Osteocyte (in vitro differentiated cells): ENCODE measurements around the gene NUDC. TPM values are rescaled to one million over a fixed set of nuclear protein-coding genes. Genes with fewer than 3 reads are reported as not detected.
"Not testable (repeated sequence)": the region's sequence is repeated elsewhere in the genome, so short reads cannot be mapped to it uniquely, and the experiment has no call there.

Source experiments
- DNase-seq: peaks from one replicate; pipeline ENCODE4 v3.0.0; 2021; ENCODE audit warnings: mixed read lengths; ENCODE audit not compliant: unreplicated experiment; ENCODE audit errors: extremely low spot score
- H3K27ac Mint-ChIP-seq: one replicate; pipeline ENCODE4 v1.8.0; 2021; ENCODE audit warnings: mild to moderate bottlenecking, mixed read lengths; ENCODE audit not compliant: unreplicated experiment
- H3K27me3 Mint-ChIP-seq: one replicate; pipeline ENCODE4 v1.8.0; 2021; ENCODE audit warnings: mixed read lengths; ENCODE audit not compliant: unreplicated experiment
- H3K36me3 Mint-ChIP-seq: one replicate; pipeline ENCODE4 v1.8.0; 2021; ENCODE audit warnings: mixed read lengths; ENCODE audit not compliant: unreplicated experiment
- H3K4me1 Mint-ChIP-seq: one replicate; pipeline ENCODE4 v1.8.0; 2021; ENCODE audit warnings: mixed read lengths; ENCODE audit not compliant: unreplicated experiment
- H3K4me3 Mint-ChIP-seq: one replicate; pipeline ENCODE4 v1.8.0; 2021; ENCODE audit warnings: mild to moderate bottlenecking, moderate library complexity, mixed read lengths; ENCODE audit not compliant: unreplicated experiment
- H3K9me3 Mint-ChIP-seq: one replicate; pipeline ENCODE4 v1.8.0; 2021; ENCODE audit warnings: mixed read lengths; ENCODE audit not compliant: unreplicated experiment
- long read RNA-seq: library from polyadenylated mRNA; unstranded; transcript quantifications from one replicate; pipeline ENCODE4 v2.0.0, GENCODE V29; 2021
- total RNA-seq: library from RNA; stranded (reverse); gene quantifications from 2 replicates; pipeline ENCODE4 v1.2.1, GENCODE V29; 2021
- TF ChIP-seq, protein P1 (sequence below): fragments of 200-600 bp; sonication (generic); IDR thresholded peaks from 2 replicates; pipeline ENCODE4 v1.5.0; 2021; ENCODE audit warnings: antibody characterized with exemption, mild to moderate bottlenecking, moderate library complexity

NUDC gene
- 51.0 and 54.3 TPM in 2 replicates for total RNA-seq
- long read RNA-seq, transcript NUDC-201 (9 exons, 1,800 nt), result major isoform, 388 of 424 reads
- long read RNA-seq, partial matches to known transcripts, result 2 of 424 reads
- long read RNA-seq, other reads (novel, unspliced or antisense), result 32 of 424 reads

- DNase-seq, result peak; percentile 99
- peak within 1 kb of the TSS; percentile 96 for H3K4me3 Mint-ChIP-seq
- no peaks in the 10 kb centered on the region for H3K9me3 Mint-ChIP-seq
- TF ChIP-seq, protein P1, sequence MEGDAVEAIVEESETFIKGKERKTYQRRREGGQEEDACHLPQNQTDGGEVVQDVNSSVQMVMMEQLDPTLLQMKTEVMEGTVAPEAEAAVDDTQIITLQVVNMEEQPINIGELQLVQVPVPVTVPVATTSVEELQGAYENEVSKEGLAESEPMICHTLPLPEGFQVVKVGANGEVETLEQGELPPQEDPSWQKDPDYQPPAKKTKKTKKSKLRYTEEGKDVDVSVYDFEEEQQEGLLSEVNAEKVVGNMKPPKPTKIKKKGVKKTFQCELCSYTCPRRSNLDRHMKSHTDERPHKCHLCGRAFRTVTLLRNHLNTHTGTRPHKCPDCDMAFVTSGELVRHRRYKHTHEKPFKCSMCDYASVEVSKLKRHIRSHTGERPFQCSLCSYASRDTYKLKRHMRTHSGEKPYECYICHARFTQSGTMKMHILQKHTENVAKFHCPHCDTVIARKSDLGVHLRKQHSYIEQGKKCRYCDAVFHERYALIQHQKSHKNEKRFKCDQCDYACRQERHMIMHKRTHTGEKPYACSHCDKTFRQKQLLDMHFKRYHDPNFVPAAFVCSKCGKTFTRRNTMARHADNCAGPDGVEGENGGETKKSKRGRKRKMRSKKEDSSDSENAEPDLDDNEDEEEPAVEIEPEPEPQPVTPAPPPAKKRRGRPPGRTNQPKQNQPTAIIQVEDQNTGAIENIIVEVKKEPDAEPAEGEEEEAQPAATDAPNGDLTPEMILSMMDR, result no peak
- H3K27ac Mint-ChIP-seq, result peak within 1 kb of the TSS; percentile 92
- peaks cover 25% of the 10 kb centered on the region for H3K4me1 Mint-ChIP-seq
- no peaks in the 10 kb centered on the region for H3K27me3 Mint-ChIP-seq
- H3K36me3 Mint-ChIP-seq, result peaks cover 10% of the 10 kb centered on the region
Measured at GRCh38 chr1:26921540-26922430, at the start of gene NUDC. Gene NUDC, plus strand, starts transcription at chr1:26921743. Its CDS starts 106 bp downstream, at chr1:26921849.

GRCh38 chr1:26873097-26873496 lies 48.4 kb upstream of the NUDC start:
- not testable (repeated sequence) for H3K36me3 Mint-ChIP-seq, H3K27me3 Mint-ChIP-seq, DNase-seq, H3K9me3 Mint-ChIP-seq, H3K4me1 Mint-ChIP-seq, H3K27ac Mint-ChIP-seq, H3K4me3 Mint-ChIP-seq

GRCh38 chr1:26874896-26875295 lies 46.6 kb upstream of the NUDC start:
- Mint-ChIP-seq H3K27me3 (no peaks in the 10 kb centered on the region), H3K9me3 (no peaks in the 10 kb centered on the region), H3K27ac (no peak overlapping the region), H3K4me3 (no peak overlapping the region), H3K4me1 (no peaks in the 10 kb centered on the region), H3K36me3 (peaks cover 3% of the 10 kb centered on the region)
- TF ChIP-seq, protein P1, result no peak
- DNase-seq, result no peak

GRCh38 chr1:26877326-26877725 lies 44.2 kb upstream of the NUDC start:
- Mint-ChIP-seq H3K36me3 (peaks cover 9% of the 10 kb centered on the region), H3K9me3 (no peaks in the 10 kb centered on the region), H3K4me3 (no peak overlapping the region), H3K4me1 (no peaks in the 10 kb centered on the region), H3K27ac (no peak overlapping the region), H3K27me3 (no peaks in the 10 kb centered on the region)
- TF ChIP-seq, protein P1, result no peak
- DNase-seq, result no peak

- H3K36me3 Mint-ChIP-seq, result peaks cover 30% of the 10 kb centered on the region
- no peaks in the 10 kb centered on the region for H3K4me1 Mint-ChIP-seq
- H3K27me3 Mint-ChIP-seq, result no peaks in the 10 kb centered on the region
- no peak for DNase-seq
- H3K27ac Mint-ChIP-seq, result no peak overlapping the region
- TF ChIP-seq, protein P1, result no peak
- no peaks in the 10 kb centered on the region for H3K9me3 Mint-ChIP-seq
- H3K4me3 Mint-ChIP-seq, result no peak overlapping the region
Measured at GRCh38 chr1:26879793-26880192, 41.8 kb upstream of the NUDC start.

DNA sequence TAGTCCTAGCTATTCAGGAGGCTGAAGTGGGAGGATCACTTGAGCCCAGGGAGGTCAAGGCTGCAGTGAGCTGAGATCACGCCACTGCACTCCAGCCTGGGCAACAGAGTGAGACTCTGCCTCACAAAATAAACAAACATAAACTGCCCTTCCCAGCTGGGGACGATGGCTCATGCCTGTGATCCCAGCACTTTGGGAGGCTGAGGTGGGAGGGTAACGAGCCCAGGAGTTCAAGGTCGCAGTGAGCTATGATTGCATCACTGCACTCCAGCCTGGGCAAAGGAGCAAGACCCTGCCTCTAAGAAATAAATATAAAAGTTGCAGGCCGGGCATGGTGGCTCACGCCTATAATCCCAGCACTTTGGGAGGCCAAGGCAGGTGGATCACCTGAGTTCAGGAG lies 39.9 kb upstream of the NUDC start:
- DNase-seq, H3K27ac Mint-ChIP-seq, H3K4me1 Mint-ChIP-seq, H3K27me3 Mint-ChIP-seq, H3K4me3 Mint-ChIP-seq, H3K9me3 Mint-ChIP-seq: not testable (repeated sequence)
- peaks cover 37% of the 10 kb centered on the region for H3K36me3 Mint-ChIP-seq
